ENCODE measurements around the gene AFAP1L1.

- TF ChIP-seq ARNTL (CRISPR knock-in tag; IDR thresholded peaks at IDR 0.05; ENCODE audit: borderline replicate concordance, low read depth) (no peak), GLIS3 (CRISPR knock-in tag; IDR thresholded peaks at IDR 0.05) (no peak), PATZ1 (CRISPR knock-in tag; IDR thresholded peaks at IDR 0.05; ENCODE audit: borderline replicate concordance) (no peak), ZFP3 (CRISPR knock-in tag; IDR thresholded peaks at IDR 0.05) (no peak), ZC3H10 (CRISPR knock-in tag; IDR thresholded peaks at IDR 0.05) (no peak), RARB (CRISPR knock-in tag; IDR thresholded peaks at IDR 0.05) (no peak), ZFP30 (CRISPR knock-in tag; IDR thresholded peaks at IDR 0.05) (no peak)
Observed at GRCh38 chr5:149289301-149289700, 17.6 kb downstream of the AFAP1L1 start.
